IPS-18a (cell line): ENCODE data around the gene IFNA14.
"Not testable (repeated sequence)": the region's sequence is repeated elsewhere in the genome, so short reads cannot be mapped to it uniquely, and the experiment has no call there.

Experiments used
- H3K27ac ChIP-seq: one replicate; pipeline ENCODE4 v1.5.1; 2013; ENCODE audit warnings: low read length
- H3K27me3 ChIP-seq: one replicate; pipeline ENCODE4 v1.6.1; 2013; ENCODE audit warnings: mild to moderate bottlenecking, low read length; ENCODE audit not compliant: control insufficient read depth, insufficient read depth
- H3K36me3 ChIP-seq: one replicate; pipeline ENCODE4 v1.6.1; 2013; ENCODE audit warnings: low read depth, low read length; ENCODE audit not compliant: control insufficient read depth
- H3K4me1 ChIP-seq: one replicate; pipeline ENCODE4 v1.6.1; 2013; ENCODE audit warnings: low read depth, low read length; ENCODE audit not compliant: control insufficient read depth
- H3K4me3 ChIP-seq: one replicate; pipeline ENCODE4 v1.5.1; 2013; ENCODE audit warnings: low read length
- H3K9ac ChIP-seq: one replicate; pipeline ENCODE4 v1.6.1; 2013; ENCODE audit warnings: mild to moderate bottlenecking, low read length, moderate library complexity
- H3K9me3 ChIP-seq: one replicate; pipeline ENCODE4 v1.6.1; 2013; ENCODE audit warnings: low read depth, low read length; ENCODE audit not compliant: control insufficient read depth

Gene IFNA14

DNA sequence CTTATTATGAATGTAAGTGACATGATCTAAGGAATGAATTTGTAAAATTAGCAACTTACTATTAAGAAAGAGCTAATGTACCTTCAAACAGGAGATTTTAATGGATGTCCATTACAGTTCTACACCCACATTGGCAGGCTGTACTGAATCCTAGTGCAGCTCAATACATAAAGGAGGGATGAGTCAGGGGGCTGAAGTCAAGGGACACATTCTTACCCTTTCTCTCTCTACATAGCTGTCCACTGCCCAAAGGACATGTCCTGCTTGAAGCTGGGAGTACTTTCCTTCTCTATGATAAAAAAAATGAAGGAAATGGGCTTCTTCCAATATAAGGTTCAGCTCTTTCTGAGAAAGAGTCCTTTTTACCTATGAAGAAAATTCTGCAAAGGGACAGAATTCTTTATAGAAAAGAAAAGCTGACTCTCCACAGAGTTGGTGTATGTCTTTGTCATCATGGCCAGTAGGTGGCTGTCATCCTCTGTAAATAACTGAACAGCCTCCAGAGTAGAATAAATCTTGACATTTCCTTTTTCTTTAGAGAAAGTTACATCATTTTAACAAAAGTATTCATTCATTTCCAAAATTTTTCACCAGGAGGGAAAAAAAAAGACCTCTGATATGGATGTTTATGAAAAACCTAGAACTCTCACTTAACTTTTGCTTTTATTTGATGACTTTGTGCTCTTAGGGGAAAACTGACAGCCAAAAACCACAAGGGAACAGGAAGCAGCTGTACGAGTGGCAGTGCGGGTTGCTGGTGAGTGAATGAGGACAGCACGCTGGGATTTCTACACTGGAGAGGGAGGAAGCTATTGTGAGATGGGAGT is 13.1 kb upstream of the IFNA14 start:
- Histone ChIP-seq H3K36me3 (no peaks in the 10 kb centered on the region), H3K27me3 (no peaks in the 10 kb centered on the region), H3K9me3 (no peaks in the 10 kb centered on the region), H3K9ac (no peak overlapping the region), H3K27ac (no peak overlapping the region), H3K4me1 (peaks cover 7% of the 10 kb centered on the region), H3K4me3 (no peak overlapping the region)

DNA sequence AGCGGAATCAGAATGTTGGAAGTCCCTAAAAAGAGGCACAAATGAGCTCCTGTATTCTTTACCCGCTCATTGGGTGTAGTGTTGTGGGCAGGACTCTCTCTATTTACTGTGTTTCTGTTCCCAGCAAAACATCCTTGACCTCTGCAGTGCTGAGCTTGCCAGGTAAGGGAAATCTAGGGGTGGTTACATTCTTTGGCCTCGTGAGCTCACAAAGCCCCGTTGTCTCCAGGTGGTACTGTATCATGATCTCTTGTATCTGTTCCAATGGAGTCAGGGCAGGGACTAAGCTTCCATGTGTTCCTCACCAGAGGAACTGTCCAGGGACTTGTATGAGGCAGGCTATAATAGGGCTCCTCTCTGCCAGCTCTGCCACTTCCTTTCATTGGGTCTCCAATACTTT is 11.8 kb upstream of the IFNA14 start:
- H3K4me1 ChIP-seq: peaks cover 7% of the 10 kb centered on the region
- no peak overlapping the region for H3K4me3 ChIP-seq
- no peak overlapping the region for H3K27ac ChIP-seq
- H3K9ac ChIP-seq: no peak overlapping the region
- no peaks in the 10 kb centered on the region for H3K9me3 ChIP-seq
- no peaks in the 10 kb centered on the region for H3K27me3 ChIP-seq
- H3K36me3 ChIP-seq: no peaks in the 10 kb centered on the region

DNA sequence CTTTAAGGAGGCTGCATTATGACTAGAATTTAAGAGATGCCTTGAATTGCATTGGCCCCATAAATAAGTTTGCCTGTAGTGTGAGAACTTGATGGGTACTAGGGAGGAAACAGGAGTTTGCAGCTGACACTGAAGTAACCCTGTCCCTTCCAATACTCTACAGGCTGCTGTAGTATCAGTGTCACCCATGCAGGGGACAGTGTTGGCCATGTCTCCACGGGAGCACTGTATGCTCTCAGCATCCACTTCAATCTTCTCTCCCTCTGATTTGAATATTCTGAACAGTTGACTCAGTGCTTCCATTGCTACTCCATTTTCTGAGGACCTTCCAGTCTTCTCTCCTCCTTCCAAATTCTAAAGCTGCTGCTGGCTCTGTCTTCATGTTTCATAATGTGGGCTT is 11.4 kb upstream of the IFNA14 start:
- H3K4me1 ChIP-seq: peaks cover 7% of the 10 kb centered on the region
- no peak overlapping the region for H3K27ac ChIP-seq
- H3K9ac ChIP-seq: no peak overlapping the region
- no peaks in the 10 kb centered on the region for H3K27me3 ChIP-seq
- H3K36me3 ChIP-seq: no peaks in the 10 kb centered on the region
- H3K4me3 ChIP-seq: no peak overlapping the region
- H3K9me3 ChIP-seq: no peaks in the 10 kb centered on the region

DNA sequence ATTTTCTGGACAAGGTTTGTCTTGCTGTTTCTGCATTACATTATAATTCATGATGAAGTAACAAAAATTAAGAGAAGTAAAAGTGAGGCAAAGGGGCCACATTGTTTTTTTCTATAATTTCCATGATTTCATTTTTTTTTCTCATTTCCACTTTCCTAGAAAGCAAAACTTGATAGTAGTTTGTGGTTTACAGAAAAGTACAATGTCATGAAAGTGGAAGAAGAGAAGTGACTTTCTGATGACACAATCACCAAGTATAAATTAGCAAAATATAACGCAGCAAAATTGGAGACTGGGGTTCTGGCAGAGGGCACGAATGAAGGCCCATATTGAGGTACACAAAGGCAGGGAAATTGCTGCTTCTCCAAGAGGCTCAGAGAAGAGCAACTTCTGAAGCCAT is 5.0 kb upstream of the IFNA14 start:
- Histone ChIP-seq H3K36me3 (no peaks in the 10 kb centered on the region), H3K4me1 (no peaks in the 10 kb centered on the region), H3K27me3 (no peaks in the 10 kb centered on the region), H3K27ac (no peak overlapping the region), H3K4me3 (no peak overlapping the region), H3K9ac (no peak overlapping the region), H3K9me3 (no peaks in the 10 kb centered on the region)

DNA sequence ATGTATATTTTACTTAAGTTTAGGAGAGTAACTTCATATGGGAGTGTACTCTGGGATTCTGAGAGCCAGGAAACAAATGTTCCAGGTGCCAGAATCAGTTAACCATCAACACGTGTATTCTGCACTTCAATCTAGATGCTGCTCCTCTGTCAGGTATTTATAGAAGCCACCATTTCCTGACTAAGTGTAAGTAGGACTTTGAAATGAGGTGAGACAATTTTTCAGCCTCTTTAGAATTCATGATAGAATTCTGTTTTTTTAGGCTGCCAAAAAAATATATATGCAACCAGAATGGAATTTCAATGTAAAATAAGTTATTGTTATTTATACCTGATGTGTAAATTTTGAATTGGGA is 3.5 kb downstream of the IFNA14 start:
- H3K27me3 ChIP-seq, H3K36me3 ChIP-seq, H3K27ac ChIP-seq, H3K9me3 ChIP-seq, H3K4me3 ChIP-seq, H3K4me1 ChIP-seq, H3K9ac ChIP-seq: not testable (repeated sequence)

DNA sequence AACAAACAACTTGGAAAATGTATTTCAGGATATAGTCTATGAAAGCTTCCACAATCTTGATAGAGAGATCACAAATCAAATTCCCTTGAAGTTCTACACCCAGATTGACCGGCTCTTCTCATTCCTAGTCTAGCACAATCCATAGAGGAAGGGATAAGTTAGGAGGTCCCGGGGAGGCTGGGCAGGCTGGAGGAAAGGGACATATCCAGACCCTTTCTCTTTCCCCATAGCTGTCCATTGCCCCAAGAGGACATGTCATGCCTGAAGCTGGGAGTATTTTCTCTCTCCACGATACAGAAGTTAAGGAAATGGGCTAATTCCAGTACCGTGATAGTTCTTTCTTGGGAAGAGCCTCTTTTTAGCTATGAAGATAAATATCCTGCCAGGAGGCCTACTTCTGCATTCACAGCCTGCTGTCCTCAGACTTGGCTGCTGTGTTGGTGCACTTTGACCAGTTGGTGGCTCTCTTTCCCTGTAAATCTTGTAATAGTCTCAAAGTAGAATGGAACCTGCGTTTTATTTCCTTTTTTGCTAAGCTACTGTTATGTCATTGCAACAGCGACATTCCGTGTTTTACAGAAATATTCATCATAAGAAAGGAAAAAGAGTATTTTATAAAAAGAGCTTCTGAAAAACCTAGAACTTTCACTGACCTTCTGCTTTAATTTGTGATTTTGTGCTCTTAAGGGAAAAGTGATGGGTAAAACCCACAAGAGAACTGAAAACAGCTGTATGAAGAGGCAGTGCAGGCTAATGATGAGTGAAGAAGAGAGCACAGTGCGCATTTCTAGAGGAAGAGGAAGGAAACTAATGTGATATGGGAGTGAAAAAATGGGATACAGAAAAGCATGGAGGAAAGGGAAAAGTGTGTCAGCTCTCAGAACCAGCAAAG is 4.1 kb downstream of the IFNA14 start:
- not testable (repeated sequence) for H3K36me3 ChIP-seq, H3K9ac ChIP-seq, H3K9me3 ChIP-seq, H3K4me3 ChIP-seq, H3K4me1 ChIP-seq, H3K27ac ChIP-seq, H3K27me3 ChIP-seq

DNA sequence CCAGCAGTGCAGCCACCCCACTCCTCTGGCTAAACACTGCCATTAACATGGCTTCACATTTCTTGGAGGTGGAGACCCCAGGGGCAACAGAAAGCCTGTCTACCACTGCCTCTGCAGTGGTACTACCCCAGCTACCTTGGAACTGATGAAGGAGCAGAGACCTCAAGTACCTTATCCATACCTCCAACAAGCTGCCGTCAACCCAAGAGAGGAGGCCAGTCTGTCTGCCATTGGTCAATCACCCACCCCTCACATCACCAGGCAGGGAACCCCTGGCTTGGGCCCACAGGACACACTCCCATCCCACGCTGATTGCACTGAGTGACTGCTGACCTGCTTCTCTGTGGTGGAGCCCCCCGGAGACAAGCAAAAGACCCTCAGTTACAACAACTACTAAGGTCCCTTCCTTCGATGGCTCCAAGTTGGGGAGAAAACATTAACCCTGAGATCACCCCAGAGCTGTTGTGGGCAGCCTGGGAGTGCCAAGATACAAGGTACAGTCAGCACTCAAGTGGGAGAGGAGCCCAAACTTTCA is 5.6 kb downstream of the IFNA14 start:
- Histone ChIP-seq H3K4me1 (no peaks in the 10 kb centered on the region), H3K9ac (no peak overlapping the region), H3K4me3 (no peak overlapping the region), H3K27me3 (no peaks in the 10 kb centered on the region), H3K36me3 (no peaks in the 10 kb centered on the region), H3K9me3 (no peaks in the 10 kb centered on the region), H3K27ac (no peak overlapping the region)

DNA sequence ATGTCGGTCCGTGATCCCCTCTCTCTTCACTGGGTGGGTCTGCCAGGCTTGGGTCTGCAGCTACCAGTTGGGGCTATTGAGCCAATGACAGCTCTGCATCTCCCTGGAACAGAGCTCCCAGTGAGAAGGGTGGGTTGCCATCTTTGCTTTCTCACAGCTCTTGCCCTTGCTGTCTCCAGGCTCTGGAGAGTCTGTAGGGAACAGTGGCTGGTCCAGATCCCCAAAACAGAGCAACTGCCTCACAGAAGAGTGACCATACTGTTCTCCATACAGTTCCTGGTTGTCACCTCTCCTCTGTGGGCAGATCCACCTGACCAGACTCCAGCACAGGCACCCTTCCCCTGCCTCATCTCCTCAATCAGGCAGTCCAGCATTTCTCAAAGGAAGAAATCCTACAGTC is 6.5 kb downstream of the IFNA14 start:
- no peaks in the 10 kb centered on the region for H3K4me1 ChIP-seq
- no peaks in the 10 kb centered on the region for H3K27me3 ChIP-seq
- H3K9ac ChIP-seq: no peak overlapping the region
- H3K4me3 ChIP-seq: no peak overlapping the region
- no peaks in the 10 kb centered on the region for H3K9me3 ChIP-seq
- H3K36me3 ChIP-seq: no peaks in the 10 kb centered on the region
- no peak overlapping the region for H3K27ac ChIP-seq

DNA sequence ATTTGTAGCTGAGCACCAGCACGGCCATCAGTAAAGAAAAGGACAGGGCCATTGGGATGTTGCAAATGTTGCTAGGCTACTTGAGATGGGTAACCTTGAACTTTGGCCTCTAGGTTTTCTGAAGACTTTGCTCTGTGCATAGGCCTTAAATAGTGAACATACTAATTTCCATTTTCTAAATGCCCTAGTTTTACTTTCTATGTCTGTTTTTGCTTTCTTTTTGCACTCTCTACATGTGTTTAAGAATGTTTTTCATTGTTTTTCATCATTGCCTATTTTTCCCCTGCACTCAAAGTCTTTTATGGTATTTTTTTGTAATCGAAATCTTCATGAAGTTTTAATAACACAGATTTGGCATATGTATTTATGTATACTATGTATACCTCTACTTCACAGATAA is 11.7 kb downstream of the IFNA14 start, which contains the start of gene IFNA17:
Gene IFNA17 (minus strand): TSS at position 101 of the 400 bp plus-strand sequence. CDS start 49 bp downstream, at position 52.
- H3K27me3 ChIP-seq: no peaks in the 10 kb centered on the region
- H3K9ac ChIP-seq: no peak within 1 kb of the TSS
- no peaks in the 10 kb centered on the region for H3K9me3 ChIP-seq
- no peaks in the 10 kb centered on the region for H3K4me1 ChIP-seq
- no peaks in the 10 kb centered on the region for H3K36me3 ChIP-seq
- H3K27ac ChIP-seq: no peak within 1 kb of the TSS
- no peak within 1 kb of the TSS for H3K4me3 ChIP-seq

DNA sequence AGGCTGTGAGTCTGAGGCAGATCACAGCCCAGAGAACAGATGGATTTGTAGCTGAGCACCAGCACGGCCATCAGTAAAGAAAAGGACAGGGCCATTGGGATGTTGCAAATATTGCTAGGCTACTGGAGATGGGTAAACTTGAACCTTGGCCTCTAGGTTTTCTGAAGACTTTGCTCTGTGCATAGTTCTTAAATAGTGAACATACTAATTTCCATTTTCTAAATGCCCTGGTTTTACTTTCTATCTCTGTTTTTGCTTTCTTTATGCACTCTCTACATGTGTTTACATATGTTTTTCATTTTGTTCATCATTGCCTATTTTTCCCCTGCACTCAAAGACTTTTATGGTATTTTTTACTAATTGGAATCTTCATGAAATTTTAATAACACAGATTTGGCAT is 22.6 kb downstream of the IFNA14 start, which contains the start of gene IFNA16:
Gene IFNA16 (minus strand): TSS at position 101 of the 400 bp plus-strand sequence. CDS start 6 bp downstream, at position 95.
- H3K27ac ChIP-seq, H3K27me3 ChIP-seq, H3K9me3 ChIP-seq, H3K4me1 ChIP-seq, H3K4me3 ChIP-seq, H3K36me3 ChIP-seq, H3K9ac ChIP-seq: not testable (repeated sequence)

DNA sequence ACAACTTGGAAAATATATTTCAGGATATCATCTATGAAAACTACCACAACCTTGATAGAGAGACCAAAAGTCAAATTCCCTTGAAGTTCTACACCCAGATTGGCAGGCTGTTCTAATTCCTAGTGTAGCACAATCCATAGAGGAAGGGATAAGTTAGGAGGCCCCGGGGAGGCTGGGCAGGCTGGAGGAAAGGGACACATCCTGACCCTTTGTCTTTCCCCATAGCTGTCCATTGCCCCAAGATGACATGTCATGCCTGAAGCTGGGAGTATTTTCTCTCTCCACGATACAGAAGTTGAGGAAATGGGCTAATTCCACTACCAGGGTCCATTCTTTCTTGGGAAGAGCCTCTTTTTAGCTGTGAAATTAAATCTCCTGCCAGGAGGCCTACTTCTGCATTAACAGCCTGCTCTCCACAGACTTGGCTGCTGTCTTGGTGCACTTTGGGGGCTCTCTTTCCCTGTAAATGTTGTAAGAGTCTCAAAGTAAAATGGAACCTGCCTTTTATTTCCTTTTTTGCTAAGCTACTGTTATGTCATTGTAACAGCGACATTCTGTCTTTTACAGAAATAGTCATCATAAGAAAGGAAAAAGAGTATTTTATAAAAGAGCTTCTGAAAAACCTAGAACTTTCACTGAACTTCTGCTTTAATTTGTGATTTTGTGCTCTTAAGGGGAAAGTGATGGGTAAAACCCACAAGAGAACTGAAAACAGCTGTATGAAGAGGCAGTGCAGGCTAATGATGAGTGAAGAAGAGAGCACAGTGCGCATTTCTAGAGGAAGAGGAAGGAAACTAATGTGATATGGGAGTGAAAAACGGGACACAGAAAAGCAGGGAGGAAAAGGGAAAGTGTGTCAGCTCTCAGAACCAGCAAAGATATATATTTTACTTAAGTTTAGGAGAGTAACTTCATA is 26.1 kb downstream of the IFNA14 start:
- not testable (repeated sequence) for H3K9ac ChIP-seq, H3K27me3 ChIP-seq, H3K9me3 ChIP-seq, H3K27ac ChIP-seq, H3K36me3 ChIP-seq, H3K4me1 ChIP-seq, H3K4me3 ChIP-seq
